Measurements from ENCODE around the gene MMP17.

MMP17 gene

DNA sequence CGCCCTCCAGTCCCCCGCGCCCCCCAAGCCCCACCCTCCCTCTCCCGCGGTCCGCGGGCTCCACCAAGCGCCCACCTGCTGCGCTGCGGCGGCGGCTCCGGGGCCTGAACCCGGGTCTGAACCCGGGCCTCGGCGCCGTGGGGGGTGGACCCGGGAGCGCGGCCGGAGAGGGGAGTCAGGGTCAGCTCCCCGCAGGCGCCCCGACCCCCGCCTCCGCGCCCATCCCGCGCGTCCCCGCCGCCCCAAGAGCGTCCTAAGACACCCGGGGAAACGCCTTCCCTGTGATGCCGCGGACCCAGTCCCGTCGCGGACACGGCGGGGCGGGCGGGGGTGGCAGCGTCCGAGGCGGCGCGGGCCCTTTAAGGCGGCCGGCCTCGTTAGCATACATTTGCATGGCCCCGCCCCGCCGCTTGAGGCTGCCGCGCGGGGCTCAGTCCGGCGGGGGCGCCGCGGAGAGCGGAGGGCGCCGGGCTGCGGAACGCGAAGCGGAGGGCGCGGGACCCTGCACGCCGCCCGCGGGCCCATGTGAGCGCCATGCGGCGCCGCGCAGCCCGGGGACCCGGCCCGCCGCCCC is at the start of gene MMP17:
MMP17 (plus strand) TSS at position 433 of the 574 bp plus-strand sequence; CDS start at position 535, 102 bp downstream.
- FAIRE-seq = no peak

DNA sequence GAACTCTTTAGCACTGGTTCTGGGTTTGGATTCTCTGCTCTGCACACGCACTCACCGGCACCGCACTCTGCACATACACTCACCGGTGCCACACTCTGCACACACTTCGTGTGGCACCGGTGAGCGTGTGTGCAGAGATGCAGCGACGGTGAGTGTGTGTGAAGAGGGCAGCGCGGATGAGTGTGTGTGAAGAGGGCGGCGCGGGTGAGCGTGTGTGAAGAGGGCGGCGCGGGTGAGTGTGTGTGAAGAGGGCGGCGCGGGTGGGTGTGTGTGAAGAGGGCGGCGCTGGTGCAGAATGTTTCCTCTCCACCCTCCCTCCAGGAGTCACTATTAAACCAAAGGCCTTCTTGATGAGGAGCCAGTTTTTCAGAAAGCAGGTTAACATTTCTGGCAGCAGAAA is 49.2 kb upstream of the MMP17 start:
- FAIRE-seq = no peak

DNA sequence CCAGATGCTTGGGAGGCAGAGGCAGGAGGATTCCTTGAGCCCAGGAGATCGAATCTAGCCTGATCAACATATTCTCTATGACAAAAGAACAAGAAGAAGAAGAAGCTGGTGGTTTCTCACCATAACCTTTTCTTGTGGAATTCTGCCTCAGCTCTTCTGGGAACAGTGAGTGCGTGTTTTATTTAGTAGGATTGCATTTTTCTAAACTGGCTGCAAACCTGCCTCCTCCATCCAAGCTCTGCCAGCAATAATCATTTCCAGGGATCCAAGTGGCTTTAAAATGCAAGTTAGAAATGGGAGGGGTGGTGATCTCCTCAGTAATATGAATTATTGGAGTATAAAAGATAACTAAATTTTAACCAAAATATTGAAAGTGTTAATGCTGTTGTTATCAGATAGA is 46.1 kb upstream of the MMP17 start:
- FAIRE-seq = no peak

DNA sequence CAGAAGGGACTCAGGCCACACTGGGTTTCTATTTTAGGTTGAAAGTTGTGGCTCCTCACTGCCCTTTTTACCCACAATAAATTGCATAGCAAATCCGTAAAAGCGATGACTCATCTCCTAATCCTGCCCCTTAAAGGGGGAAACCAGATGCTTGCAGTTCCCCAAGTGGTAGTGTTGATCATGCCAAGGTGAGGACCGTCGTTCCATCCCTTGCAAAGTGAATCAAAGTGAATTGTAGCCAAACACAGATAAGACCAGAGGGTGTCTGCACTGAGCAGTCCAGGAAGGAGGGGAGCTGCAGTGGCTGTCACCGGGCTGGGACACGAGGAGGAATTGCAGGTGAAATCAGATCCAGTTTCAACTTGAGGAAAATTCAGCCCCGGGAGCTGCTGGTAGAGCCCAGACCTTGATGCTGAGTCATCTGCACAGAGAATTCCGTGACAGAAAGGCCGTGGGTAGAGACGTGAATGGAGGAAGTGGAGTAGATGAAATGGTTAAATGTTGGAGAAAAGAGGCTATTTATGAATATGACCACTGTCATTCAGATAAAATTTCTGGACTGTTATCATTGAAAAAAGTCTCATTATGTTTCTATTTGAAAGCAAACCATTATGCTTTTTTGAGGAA is 44.2 kb upstream of the MMP17 start:
- no peak for FAIRE-seq

DNA sequence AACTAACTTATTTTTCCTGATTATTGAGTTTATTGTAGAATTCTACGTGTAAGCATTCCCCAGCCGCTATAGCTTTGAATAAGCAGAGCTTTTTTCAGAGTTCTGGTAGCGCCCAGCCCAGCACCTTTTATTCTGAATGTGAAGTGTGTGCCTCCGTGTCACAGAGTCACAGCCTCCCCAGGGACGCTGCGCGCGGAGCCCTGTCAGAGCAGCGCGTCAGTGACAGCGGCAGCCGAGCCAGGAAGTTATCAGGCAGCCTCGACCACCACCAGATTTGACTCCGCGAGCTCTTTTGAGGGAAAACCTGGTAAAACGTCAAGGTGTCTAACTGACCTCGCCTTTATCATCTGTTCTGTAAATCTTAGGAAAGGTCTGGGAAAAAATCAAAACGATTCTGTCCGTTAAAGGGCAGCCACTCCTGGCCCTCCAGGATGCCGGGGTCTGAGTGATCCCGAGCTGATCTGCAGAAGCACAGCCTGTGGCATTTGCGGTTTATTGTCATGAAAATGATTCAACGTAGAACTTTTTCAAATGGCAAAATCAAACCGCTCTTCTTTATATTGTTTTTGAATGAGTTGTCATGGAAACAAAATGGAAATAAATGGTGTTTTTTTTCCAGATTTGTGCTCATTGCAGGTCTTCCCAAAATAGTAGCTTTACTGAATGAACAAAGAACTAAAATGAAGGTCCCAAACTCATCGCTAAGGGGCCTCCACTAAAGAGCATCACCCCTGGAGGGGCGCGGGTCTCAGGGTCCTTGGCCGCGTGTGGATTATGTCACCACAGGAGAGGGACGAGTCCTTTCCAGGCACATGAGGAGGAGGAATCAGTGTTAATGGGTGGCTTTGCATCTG is 43.1 kb upstream of the MMP17 start:
- FAIRE-seq = no peak

DNA sequence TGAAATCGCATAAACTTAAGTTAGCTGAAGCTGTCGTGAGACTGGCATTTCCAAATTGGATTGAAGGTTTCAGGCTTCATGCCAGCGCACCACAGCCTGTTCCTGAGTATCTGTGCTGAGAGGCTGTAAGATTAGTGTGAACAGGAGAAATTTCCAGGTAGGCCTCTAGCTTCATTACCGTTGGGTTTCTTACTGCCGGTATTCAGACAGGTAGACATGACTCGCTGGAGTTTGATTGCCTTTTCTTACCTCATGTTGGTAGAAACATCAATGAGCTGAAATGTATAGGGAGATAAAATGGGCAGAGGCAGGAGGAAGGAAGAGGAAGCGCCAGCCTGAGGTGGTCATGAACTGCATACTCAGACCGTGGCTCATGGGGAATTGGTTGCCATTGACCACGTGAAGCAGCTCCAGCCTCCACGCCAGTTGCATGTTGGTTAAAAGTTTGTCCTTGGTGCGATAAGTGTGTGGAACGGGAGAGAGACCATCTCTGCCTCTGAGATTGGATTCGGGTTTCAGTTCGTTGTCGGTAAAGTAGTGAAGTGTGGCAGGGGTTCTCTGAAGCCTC is 42.3 kb upstream of the MMP17 start:
- no peak for FAIRE-seq

DNA sequence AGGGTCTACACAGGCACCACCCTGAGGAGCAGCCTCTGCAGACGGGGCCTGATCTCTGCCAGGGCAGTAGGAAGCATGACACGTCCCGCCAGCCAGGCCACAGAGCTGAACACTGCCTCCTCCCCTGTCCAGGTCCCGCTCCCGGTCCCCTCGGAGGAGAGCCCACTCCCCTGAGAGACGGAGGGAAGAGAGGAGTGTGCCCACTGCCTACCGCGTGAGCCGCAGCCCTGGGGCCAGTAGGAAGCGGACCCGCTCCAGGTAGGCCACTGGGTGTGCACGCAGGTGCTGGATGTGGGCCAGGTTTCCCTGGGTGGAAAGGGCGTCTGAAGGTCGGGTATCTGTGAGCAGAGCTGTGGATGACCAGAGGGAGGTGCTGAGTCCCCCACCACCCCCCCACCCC is 41.9 kb upstream of the MMP17 start:
- FAIRE-seq = no peak

DNA sequence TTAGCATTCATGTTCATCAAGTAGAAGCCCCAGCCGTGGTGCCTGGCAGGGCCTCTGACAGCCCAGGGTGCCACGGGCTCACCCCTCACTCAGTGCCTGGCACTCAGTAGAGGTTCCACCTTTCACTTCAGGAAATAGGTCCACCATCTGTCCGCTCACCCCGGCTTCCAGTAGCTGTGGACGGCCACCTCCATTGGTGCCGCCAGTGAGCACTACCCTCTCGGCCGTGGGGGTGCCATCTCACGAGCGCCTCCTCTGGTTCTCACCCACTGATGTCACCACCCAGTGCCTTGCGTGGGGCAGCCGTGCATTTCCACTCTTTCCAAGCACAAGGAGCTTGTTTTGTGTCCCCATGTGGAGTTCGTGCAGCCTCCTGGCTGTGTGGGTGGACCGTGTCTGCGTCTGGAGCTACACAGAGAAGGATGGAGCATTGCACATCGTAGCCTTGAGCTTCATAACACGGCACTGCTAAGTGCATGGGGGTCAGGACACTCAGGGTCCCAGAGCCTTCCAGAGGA is 41.0 kb upstream of the MMP17 start:
- no peak for FAIRE-seq

DNA sequence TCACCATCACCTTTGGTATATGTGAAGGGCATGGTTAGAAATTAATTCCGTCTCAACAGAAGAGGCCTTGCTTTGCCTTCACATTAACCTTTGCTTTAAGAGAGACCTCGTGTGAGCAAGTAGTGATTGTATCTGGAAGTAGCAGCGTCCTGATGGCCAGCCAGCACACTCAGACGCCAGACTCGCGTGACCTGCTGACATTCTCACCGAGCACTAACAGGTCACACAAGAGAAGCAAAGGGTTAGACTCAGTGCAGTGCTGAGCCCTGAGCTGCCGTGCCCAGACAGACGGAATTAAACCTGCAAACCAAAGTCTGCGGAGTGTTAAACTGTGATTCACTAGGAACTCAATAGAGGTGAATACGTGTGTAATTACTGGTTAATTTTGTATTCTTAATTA is 40.1 kb upstream of the MMP17 start:
- FAIRE-seq = no peak

DNA sequence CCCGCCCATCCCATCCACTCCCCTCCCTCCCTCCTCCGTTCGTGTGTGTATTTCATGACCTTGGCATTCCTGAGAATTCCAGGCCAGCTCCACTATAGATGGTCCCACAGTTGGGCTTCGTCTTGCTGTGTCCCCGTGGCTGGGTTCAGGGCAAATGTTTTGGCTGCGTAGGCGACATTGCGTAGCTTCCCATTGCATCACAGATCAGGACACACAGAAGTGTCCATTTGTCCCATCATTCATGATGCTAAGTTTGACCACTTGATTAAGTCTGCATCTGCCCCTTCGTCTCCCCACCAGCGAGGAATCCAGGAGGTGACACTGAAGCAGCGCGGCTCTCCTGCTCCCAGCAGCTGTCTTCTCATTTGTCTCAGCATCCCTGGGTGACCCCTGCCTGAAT is 38.6 kb upstream of the MMP17 start:
- no peak for FAIRE-seq

DNA sequence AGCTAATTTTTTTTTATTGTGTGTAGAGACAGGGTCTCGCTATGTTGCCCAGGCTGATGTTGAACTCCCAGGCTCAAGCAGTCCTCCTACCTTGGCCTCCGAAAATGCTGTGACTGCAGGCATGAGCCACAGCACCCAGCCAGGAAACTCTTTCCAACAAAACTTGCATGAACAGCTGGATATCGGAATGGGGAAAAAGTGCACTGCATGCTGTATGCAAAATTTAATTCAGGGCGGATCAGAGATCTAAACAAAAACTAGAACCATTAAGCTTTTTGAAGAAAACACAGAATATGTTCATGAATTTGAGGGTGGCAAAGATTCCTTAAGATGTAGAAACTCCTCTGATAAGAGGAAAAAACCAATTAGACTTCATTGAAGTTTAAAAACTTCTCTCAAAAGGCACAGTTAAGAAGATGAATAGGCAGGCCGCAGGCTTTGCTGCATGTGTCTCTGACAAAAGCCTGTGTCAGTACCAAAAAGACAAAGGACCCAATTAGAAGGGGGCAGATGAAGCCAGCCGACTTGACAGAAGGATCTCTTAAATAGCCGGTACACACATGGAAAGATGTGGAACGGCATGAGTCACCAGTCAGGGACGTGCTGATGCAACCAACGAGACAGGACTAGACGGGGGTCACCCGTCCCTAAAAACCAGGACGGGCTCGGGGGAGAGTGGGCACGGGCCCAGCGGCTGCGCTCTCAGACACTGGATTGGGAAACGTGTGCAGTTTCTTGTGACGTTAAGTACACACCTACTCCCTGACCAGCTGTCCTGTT is 34.8 kb upstream of the MMP17 start:
- no peak for FAIRE-seq

DNA sequence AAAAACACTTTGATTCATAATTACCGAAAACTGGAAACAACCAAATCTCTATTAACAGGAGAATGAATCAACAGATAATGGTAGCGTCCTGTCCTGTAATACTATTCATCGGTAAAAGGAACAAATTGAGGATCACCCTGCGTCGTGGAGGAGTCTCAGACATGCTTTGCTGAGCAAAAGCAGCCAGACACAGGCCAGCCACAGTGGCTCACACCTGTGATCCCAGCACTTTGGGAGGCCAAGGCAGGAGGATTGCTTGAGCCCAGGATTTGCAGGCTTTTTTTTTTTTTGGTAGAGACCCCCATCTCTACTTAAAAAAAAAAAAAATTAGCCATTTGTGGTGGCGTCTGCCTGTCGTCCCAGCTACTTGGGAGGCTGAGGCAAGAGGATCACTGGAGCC is 34.1 kb upstream of the MMP17 start:
- FAIRE-seq = no peak

DNA sequence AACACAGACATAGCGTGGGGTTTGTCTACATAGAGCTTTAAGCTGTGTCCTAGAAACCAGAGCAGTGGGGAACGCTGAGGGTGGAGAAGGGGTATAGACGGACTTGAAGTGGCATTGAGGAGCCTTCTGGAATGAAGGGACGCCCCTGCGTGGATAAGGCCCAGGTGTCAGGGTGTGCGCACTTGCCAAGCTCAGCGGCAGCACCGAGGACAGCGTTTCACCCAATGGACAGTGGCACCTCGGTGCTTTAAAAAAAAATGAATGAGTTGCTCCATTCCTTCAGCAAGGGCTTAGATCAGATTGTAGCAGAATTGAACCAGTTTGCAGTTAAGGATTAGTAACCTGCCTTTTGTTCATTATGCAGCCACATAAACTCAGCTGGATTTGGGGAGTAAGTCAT is 33.6 kb upstream of the MMP17 start:
- FAIRE-seq = no peak

DNA sequence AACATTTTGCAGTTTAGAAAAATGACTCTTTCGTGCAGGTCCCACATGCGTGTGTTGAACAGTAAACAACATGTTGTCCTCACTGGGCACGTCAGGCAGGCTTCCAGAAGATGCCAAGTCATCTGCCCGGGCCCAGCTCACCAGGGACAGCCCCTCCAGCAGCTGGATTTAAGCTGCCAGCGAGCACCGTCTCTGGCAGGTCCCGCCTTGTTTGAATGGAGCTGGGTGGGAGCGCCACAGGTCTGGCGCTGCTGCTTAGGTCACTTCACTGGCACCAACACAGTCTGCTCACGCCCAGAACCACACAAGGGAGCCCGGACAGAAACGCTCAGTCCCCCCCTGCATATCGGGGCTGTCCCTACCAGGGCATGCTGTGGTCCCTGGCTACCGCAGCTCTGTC is 33.1 kb upstream of the MMP17 start:
- no peak for FAIRE-seq

DNA sequence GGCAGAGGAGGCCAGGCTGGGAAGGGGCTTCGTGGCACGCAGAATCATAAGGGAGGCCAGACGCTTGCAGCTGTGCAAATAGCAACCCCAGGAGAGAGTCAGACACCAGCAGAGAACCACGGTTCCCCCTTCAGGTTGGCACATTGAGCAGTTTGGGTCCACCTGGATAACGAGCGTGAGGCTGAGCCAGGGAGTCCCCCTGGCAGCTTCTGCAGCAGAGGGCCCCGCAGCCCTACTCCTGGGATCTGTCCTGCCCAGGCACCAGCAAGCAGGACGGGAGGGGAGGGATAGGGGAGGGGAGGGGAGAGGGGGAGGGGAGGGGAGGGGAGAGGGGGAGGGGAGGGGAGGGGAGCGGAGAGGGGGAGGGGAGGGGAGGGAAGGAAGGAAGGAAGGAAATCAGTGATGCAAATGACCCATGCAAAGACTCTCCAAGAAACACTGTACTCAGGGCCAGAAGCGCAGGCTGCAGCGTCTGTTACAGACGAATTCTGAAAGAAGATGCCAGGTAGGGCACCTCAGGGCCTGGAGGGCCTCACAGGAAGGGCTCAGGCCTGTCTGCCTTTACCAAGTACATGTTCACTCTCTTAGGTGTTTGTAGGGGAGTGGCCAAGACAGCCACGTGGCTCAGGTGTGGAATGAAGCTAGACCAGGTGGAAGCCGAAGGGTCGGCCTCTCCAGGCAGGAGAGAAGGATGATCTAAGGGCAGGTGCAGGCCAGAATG is 32.3 kb upstream of the MMP17 start:
- no peak for FAIRE-seq

DNA sequence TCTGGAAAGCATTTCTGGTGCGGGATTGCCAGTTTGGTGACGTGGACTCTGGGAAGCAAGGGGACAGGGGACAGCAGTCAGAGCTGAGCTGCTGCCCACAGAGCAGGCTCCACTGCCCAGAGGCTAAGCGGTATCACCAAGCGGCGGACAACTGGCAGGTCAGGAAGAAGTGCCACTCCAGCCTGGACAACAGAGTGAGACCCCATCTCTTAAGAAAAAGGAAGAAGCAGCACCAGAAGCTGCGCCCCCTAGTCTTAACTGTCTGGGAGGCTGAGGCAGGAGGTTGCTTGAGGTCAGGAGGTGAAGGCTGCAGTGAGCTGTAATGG is 31.8 kb upstream of the MMP17 start:
- no peak for FAIRE-seq

DNA sequence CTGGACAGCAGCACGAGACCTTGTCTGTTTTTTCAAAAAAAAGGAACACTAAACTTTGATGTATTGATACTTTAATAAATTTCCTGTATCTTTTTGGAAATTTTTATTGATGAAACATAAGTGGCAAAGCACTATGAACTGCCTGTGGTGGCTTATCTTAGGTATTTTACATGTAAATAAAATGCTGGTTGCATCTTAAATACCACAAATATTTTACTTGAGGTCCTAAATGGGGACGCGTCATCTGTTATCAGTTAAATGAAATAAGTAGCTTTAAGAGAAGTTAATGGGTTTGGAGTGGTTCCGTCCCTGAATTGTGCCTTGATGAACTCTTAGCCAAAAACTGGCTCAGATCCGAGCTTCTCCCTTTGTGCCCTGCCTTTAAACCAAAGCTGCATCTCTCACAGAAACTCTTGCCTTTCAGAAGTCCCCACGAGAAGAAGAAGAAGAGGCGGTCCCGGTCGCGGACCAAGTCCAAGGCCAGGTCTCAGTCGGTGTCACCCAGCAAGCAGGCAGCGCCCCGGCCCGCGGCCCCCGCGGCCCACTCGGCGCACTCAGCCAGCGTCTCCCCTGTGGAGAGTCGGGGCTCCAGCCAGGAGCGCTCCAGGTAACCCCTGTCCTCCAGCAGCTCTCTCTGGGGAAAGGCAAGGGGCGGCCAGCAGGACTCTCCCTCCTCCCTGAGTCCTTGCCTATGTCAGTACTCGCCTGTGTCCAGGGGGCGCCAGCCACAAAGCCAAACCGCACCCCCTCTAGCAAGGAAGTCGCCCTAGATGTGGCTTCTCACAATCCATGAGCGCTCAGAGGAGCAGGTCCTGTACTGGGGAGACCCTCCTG is 31.2 kb upstream of the MMP17 start:
- FAIRE-seq = no peak

DNA sequence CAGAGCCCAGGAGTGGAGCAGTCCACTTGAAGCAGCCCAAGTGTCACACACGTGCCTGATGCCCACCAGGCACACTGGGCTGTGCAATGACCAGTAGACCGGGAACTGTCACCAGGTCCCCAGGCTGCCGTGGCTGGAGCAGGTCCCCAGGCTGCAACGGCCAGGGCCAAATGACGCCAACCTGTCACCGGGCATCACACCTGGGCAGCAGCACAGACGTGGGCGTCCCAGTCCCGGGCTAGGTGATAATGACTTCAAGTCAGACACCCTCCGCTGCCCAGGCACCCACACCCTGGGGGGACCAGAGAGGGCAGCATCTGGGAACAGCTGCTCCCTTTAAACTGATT is 30.6 kb upstream of the MMP17 start:
- FAIRE-seq = no peak

DNA sequence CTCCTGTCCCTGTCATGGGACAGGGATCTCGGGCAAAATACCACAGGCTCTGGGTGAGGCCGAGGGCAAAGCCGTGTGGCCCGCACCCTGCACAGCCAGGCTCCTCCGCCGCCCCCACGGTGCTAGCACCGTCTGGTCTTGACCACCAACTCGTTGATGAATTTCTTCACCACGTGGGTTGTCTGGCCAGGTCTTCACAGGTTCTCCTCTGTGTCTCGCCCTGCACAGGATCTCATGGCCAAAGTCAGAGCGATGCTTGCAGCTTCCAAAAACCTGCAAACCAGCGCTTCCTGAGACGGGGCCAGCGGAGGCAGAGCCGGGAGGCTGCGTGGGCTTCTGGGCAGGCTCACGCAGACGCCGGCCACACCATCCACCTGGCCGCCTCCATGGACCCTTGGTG is 29.0 kb upstream of the MMP17 start:
- FAIRE-seq = no peak

DNA sequence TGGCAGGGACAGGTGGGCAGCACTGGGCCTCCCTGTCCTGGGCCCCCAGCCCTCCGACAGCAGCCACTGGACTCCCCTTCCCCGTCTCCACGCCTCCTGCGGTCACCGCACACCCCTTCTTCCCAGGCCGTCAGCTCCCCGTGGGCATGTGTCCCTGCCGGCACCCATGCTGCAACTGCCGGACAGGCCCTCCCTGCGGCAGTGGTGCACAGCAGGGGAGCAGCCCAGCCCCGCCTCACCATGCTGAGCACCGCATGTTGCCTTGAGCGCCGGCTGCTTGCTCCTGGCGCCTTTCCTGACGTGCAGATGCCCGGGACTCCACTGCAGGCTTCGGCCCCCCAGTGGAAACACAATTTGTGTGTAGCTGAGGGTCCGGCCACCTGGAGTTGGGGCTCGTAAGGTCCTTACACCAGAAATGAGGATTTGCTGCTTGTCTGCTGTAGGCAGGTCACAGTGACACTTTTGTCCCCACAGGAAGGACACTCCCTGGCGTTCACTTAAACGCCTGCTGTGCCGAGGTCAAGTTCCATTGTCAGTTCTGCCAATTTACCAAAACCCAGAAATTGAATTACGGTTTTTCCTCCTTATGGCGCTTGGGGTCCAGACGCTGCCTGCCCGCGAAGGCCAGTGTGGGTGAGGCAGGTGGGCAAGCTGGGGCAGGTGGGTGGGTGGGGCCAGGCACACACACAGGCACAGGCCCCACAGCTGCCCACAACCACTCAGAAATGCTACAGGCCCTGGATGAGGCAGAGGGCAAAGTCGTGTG is 28.2 kb upstream of the MMP17 start:
- no peak for FAIRE-seq

Data from colon (tissue), 2 donors.